ENCODE data around the gene DLGAP1.

Gene DLGAP1

GRCh38 chr18:3972291-3972930, 482.7 kb downstream of the DLGAP1 start:
- TF ChIP-seq ZNF792 (tag by site-specific recombination; IDR thresholded peaks at IDR 0.05): 0 out of 2 replicates have a peak, but pooled peaks have one; percentile 69
- no peak for TF ChIP-seq HOXA7 (CRISPR knock-in tag; IDR thresholded peaks at IDR 0.05; ENCODE audit: borderline replicate concordance)
- no peaks in the 10 kb centered on the region for H3K9me3 ChIP-seq (ENCODE audit: control insufficient read depth, insufficient read depth, low read depth, low read length)
- ChIA-PET POLR2A (no interaction called here), CTCF (interaction anchor here (0.6 to 1.5 kb wide), 3 partner anchors 13 to 266 kb away, joined by 3 to 8 read pairs (median 8); no protein-coding TSS in a partner anchor)
- H3K27ac ChIP-seq (ENCODE audit: extremely low read depth, low read depth, low read length): no peak overlapping the region
- H3K36me3 ChIP-seq (ENCODE audit: control insufficient read depth in 2 of 2, insufficient read depth in 1 of 2, low read length in 2 of 2): no peaks in the 10 kb centered on the region
- H3K4me3 ChIP-seq (ENCODE audit: low read depth, low read length): no peak overlapping the region
- peaks cover 6% of the 10 kb centered on the region for H3K4me1 ChIP-seq (ENCODE audit: control insufficient read depth, insufficient read depth, low read length)

- Histone ChIP-seq H3K27ac (ENCODE audit: extremely low read depth, low read depth, low read length) (no peak overlapping the region), H3K4me1 (ENCODE audit: control insufficient read depth, insufficient read depth, low read length) (peaks cover 16% of the 10 kb centered on the region), H3K4me3 (ENCODE audit: low read depth, low read length) (no peak overlapping the region), H3K9me3 (ENCODE audit: control insufficient read depth, insufficient read depth, low read depth, low read length) (no peaks in the 10 kb centered on the region), H3K36me3 (ENCODE audit: control insufficient read depth in 2 of 2, insufficient read depth in 1 of 2, low read length in 2 of 2) (no peaks in the 10 kb centered on the region)
- ChIA-PET POLR2A (no interaction called here), CTCF (interaction anchor here (1.1 kb wide), 2 partner anchors 24 to 54 kb away, joined by 3 to 5 read pairs; no protein-coding TSS in a partner anchor)
- TF ChIP-seq ZNF785 (tag by site-specific recombination; IDR thresholded peaks at IDR 0.05): no peak
- no peak for TF ChIP-seq ZFP69B (tag by site-specific recombination; IDR thresholded peaks at IDR 0.05)
- TF ChIP-seq PRDM2 (tag by site-specific recombination; IDR thresholded peaks at IDR 0.05; ENCODE audit: borderline replicate concordance): no peak
- no peak for TF ChIP-seq ZNF394 (tag by site-specific recombination; IDR thresholded peaks at IDR 0.05; ENCODE audit: borderline replicate concordance)
Observed at GRCh38 chr18:3970929-3971328, 484.2 kb downstream of the DLGAP1 start.

DNA sequence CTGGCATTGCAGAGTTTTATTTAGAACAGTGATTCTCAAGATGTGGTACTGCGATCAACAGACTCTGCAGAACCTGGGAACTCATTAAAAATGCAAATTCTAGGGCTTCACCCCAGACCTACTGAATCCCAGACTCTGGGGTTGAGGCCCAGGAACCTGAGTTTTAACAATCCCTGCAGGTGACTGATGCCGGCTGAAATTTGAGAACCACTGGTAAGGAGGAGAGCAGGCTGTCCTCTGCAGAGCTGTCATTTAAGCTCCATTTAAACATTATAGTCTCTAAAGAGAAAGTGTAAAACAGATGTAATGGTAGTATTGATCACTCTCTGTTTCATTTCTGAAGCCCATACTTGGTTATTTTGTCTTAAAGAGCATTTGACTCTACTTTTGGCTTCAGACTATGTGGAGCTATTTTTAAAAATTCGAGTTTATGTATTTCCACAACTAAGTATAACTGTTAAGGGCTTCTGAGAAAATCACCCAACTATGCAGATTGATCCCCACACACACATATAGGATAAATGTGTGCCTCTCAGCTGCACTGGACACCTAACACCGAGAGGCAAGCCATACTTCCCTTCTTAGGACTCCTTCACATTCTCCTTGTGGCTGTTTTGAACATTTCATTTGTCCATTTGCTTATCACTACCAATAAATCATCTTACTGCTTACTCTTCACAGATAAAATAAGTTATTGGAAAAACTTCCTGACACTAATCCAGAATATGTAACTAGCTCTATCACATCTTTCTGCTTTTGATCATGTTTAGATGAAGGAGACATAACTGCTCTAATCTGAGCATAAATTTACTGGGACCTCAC, 487.5 kb downstream of the DLGAP1 start:
- no peaks in the 10 kb centered on the region for H3K36me3 ChIP-seq (ENCODE audit: control insufficient read depth in 2 of 2, insufficient read depth in 1 of 2, low read length in 2 of 2)
- ChIA-PET CTCF (interaction anchor here (0.6 to 2.6 kb wide), 8 partner anchors 28 to 196 kb away, joined by 3 to 13 read pairs (median 3); no protein-coding TSS in a partner anchor), POLR2A (interaction anchor here (1.1 to 1.6 kb wide), 2 partner anchors 17 to 172 kb away, joined by 3 to 5 read pairs; no protein-coding TSS in a partner anchor)
- H3K27ac ChIP-seq (ENCODE audit: extremely low read depth, low read depth, low read length): peak overlapping the region; percentile 76
- no peaks in the 10 kb centered on the region for H3K9me3 ChIP-seq (ENCODE audit: control insufficient read depth, insufficient read depth, low read depth, low read length)
- no peak overlapping the region for H3K4me3 ChIP-seq (ENCODE audit: low read depth, low read length)
- H3K4me1 ChIP-seq (ENCODE audit: control insufficient read depth, insufficient read depth, low read length): peaks cover 17% of the 10 kb centered on the region
- TF ChIP-seq YY1 (tag by site-specific recombination; IDR thresholded peaks at IDR 0.05) (no peak), ZBTB20 (tag by site-specific recombination; IDR thresholded peaks at IDR 0.05) (peak; percentile 97)
